ENCODE data around the gene TRIM29.

The TRIM29 gene

DNA sequence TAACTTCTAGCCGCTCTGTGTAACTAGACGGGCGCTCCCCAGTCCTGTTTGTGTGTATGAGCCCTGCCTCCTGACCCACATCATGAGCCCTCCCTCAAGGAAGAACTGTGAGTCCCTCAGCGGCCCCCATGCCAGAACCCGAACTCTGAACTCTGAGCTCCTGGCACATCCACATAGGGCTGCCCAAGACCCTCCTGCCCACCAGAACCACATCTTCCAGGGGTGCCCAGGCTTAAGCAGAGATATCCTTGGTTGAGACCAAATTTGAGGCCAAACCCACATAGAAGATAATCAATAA lies 3.0 kb downstream of the TRIM29 start:
- H3K36me3 ChIP-seq: no peaks in the 10 kb centered on the region
- no peaks in the 10 kb centered on the region for H3K9me3 ChIP-seq
- peaks cover 0 to 12% of the 10 kb centered on the region in 2 donors for H3K27me3 ChIP-seq
- H3K4me3 ChIP-seq: no peak overlapping the region
- TF ChIP-seq, protein P1, sequence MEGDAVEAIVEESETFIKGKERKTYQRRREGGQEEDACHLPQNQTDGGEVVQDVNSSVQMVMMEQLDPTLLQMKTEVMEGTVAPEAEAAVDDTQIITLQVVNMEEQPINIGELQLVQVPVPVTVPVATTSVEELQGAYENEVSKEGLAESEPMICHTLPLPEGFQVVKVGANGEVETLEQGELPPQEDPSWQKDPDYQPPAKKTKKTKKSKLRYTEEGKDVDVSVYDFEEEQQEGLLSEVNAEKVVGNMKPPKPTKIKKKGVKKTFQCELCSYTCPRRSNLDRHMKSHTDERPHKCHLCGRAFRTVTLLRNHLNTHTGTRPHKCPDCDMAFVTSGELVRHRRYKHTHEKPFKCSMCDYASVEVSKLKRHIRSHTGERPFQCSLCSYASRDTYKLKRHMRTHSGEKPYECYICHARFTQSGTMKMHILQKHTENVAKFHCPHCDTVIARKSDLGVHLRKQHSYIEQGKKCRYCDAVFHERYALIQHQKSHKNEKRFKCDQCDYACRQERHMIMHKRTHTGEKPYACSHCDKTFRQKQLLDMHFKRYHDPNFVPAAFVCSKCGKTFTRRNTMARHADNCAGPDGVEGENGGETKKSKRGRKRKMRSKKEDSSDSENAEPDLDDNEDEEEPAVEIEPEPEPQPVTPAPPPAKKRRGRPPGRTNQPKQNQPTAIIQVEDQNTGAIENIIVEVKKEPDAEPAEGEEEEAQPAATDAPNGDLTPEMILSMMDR (IDR thresholded peaks at IDR 0.05): no peak
- H3K4me1 ChIP-seq: peaks cover 0 to under 1% (median under 1%) of the 10 kb centered on the region in 4 donors
- intact Hi-C loops (cut with DNase I; ENCODE audit: low total_unique reads): no loop called here
- DNase-seq: peak in 1 of 2 donors; percentile 11
- no peak overlapping the region for H3K27ac ChIP-seq

DNA sequence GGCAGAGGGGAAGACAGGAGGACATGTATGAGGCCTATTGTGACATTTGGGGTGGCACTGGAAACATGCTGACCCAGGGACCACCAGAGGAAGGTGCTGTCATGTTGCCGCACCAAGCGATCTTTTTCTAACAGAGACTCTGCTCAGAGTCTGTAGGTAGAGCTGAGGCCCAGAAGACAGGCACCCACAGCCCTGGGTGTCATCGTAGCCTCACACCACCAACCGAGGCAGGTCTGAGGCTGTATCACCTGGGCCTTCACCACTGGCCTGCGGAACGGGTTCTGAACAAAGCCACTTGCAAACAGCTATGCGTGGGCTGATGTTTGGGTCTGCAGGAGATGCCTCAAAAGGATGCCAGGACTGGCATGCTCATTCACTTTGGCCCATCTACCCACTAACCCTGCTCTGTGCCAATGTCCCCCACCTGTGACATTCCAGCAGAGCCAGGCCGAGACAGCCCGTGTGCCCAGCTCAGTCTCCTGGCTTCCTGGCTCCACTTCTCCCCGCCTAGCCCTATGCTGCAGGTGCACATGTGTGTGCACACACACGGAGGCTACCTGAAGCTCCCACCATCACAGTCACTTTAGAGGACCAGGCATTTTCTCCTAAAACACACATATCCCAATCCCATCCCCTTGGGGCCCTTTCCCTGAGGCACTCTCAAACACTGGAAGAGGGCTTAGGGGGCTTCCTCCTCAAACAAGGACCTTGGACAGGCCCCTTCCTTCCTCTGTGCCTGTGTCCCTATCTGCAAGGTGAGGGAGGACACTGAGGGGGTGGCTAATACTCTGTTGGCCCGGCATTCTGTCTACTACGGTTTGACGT lies 3.6 kb downstream of the TRIM29 start:
- intact Hi-C loops (cut with DNase I; ENCODE audit: low total_unique reads): no loop called here
- H3K36me3 ChIP-seq: no peaks in the 10 kb centered on the region
- DNase-seq: peak; percentile 15 to 53
- H3K4me1 ChIP-seq: peaks cover 0 to 6% (median 3%) of the 10 kb centered on the region in 4 donors
- peaks cover 0 to 8% of the 10 kb centered on the region in 2 donors for H3K27me3 ChIP-seq
- no peak overlapping the region for H3K4me3 ChIP-seq
- H3K27ac ChIP-seq: no peak overlapping the region
- TF ChIP-seq, protein P1 (IDR thresholded peaks at IDR 0.05): no peak
- no peaks in the 10 kb centered on the region for H3K9me3 ChIP-seq

GRCh38 chr11:120133216-120134105 lies 4.5 kb downstream of the TRIM29 start:
- intact Hi-C loops (cut with DNase I; ENCODE audit: low total_unique reads): no loop called here
- TF ChIP-seq, protein P1 (IDR thresholded peaks at IDR 0.05): no peak
- Histone ChIP-seq H3K4me1 (peaks cover 0 to 14% (median 7%) of the 10 kb centered on the region in 4 donors), H3K27ac (no peak overlapping the region), H3K36me3 (no peaks in the 10 kb centered on the region), H3K27me3 (peaks cover 0 to 3% of the 10 kb centered on the region in 2 donors), H3K9me3 (no peaks in the 10 kb centered on the region), H3K4me3 (no peak overlapping the region)
- DNase-seq: peak in 1 of 2 donors; percentile 42

- Histone ChIP-seq H3K4me1 (peaks cover 0 to 21% (median 10%) of the 10 kb centered on the region in 4 donors), H3K36me3 (no peaks in the 10 kb centered on the region), H3K27ac (no peak overlapping the region), H3K9me3 (no peaks in the 10 kb centered on the region), H3K27me3 (no peaks in the 10 kb centered on the region), H3K4me3 (no peak overlapping the region)
- TF ChIP-seq, protein P1 (IDR thresholded peaks at IDR 0.05): no peak
- DNase-seq: peak in 1 of 2 donors; percentile 15
- intact Hi-C loops (cut with DNase I; ENCODE audit: low total_unique reads): no loop called here
Observed at GRCh38 chr11:120132645-120133185, 5.2 kb downstream of the TRIM29 start.

GRCh38 chr11:120131941-120132644 lies 5.8 kb downstream of the TRIM29 start:
- H3K36me3 ChIP-seq: no peaks in the 10 kb centered on the region
- no peaks in the 10 kb centered on the region for H3K9me3 ChIP-seq
- no peak overlapping the region for H3K4me3 ChIP-seq
- TF ChIP-seq, protein P1 (IDR thresholded peaks at IDR 0.05): no peak
- peak; percentile 13 to 39 for DNase-seq
- no peaks in the 10 kb centered on the region for H3K27me3 ChIP-seq
- H3K27ac ChIP-seq: no peak overlapping the region
- peaks cover 0 to 23% (median 10%) of the 10 kb centered on the region in 4 donors for H3K4me1 ChIP-seq
- intact Hi-C loops (cut with DNase I; ENCODE audit: low total_unique reads): no loop called here

Data from tibial artery (tissue), 4 donors.